PC-3 (cell line): Measurements from ENCODE around the gene GFM2.

Experiments used
- CTCF ChIP-seq: fragments of 300-600 bp; sonication (generic); conservative IDR thresholded peaks from 2 replicates; pipeline ENCODE4 v1.5.1; 2017; ENCODE audit warnings: antibody characterized with exemption, low read depth, mild to moderate bottlenecking, low read length
- EZH2 ChIP-seq: fragments of 300-600 bp; sonication (generic); IDR thresholded peaks from one replicate; pipeline ENCODE4 v1.6.1; 2017; ENCODE audit warnings: antibody characterized with exemption, mild to moderate bottlenecking, low read length; ENCODE audit not compliant: unreplicated experiment

DNA sequence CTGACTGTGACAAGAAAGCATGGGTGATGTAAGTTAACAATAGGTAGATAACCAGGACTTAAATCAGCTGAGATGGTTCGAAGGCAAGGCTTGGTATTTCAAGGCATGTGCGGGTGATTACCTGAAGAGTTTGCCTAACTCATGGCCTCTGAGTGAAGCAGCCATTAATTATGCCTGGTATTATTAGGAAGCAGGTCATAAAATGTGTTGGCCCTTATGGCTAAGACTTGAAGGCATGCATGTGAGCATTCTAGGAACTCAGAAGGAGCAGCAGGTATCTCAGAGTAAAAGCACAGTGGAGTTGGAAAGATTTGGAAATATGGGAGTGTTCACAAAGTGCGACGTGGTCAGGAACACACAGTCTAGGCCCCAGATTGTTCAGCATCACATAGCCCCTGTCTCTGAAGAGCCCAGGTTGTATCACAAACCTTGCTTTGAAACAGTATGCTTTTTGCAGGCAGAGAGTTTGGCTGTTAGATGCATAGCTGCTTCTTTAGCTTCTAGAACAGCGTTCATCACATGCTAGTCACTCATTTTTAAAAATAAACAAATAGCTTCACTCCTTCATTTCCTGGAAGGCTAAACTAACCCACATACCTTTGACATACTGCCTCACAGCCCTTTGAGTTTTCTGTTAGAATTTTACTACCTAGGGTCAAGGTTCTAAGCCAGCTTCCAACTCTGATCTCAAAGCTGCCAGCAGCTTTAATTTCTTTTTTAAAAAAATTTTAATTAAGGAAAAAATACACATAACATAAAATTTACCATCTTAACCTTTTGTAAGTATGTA lies 79.8 kb downstream of the GFM2 start:
- TF ChIP-seq CTCF = no peak
- TF ChIP-seq EZH2 = no peak
